Measurements from ENCODE around the gene MLN.
"Not testable (repeated sequence)": the region's sequence is repeated elsewhere in the genome, so short reads cannot be mapped to it uniquely, and the experiment has no call there.

The MLN gene

DNA sequence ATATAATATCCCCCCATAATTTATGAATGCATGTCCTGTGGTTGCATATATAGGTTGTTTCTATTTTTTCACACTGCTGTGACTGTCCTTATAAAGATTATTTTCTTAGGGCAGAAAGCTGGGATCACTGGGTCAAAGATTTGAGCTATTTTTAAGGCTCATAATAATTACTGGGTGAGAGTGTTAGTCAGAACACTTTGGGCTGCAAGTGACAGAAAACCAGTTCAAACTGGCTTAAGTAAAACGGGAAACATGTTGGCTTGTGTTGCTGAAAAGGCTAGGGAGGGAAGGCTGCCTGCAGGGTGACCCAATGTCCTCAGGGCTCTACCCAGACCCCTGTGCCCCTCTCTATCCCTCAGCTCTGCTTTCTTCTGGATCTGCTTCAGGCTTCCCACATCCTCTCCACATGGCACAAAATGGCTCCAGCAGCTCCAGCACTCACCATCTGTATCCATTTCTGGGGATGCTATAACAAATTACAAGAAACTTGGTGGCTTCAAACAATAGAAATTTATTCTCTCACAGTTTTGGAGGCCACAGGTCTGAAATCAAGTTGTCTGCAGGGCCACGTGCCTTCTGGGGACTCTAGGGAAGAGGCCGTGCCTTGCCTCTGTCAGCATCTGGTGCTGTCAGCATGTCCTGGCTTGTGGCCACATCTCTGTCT, 33.1 kb upstream of the MLN start:
- in situ Hi-C loops (cut with MboI; ENCODE audit: low sequenced_read_pairs), result no loop called here

DNA sequence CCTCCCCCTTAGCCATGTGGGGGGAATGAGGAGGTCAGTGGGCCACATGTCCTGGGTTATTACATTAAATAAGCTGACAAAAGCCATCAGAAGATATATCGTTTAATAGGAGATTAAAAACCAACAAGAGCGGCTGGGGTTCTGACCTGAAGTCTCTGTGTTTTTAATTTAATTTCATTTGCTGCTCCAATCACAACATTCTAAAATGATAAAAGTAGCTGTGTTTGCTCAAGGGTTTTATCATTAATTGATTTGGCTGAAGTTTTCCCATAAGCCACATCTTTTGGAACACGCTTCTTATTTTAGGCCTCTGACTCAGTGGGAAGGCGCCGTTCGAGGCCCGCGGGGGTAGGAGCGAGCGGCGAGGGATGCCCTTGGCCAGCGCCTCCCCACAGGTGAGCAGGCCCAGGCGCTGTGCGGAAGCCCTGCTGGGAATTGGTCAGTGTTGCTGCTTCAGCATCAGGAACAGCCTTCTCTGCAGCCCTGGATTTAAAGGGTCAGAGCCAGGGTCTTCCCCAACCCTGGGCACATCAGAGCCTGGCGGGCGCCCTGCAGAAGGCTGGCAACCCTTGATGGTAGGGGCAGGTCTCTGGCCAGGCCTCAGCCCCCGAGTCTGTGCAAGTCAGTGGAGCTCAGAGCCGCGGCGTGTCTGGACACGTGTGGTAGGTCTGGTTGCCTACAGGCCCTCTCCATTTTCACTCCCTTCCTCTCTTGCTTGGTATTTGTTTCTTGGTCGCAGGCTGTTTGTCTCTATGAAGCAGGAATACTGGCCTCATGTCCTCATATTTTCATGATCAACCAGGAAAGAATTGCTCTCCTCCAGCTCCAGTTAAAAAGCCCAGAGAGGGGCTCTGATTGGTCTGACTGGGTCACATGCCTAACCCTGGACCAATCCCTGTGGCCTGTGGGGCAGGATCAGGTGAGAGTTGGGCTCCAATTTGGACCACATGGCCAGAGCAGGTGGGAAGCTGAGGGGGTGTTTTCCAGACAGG, 30.9 kb upstream of the MLN start:
- in situ Hi-C loops (cut with MboI; ENCODE audit: low sequenced_read_pairs), result no loop called here

GRCh38 chr6:33833599-33833998, 29.8 kb upstream of the MLN start:
- in situ Hi-C loops (cut with MboI; ENCODE audit: low sequenced_read_pairs), result no loop called here

GRCh38 chr6:33832831-33833230, 29.0 kb upstream of the MLN start:
- in situ Hi-C loops (cut with MboI; ENCODE audit: low sequenced_read_pairs), result not testable (repeated sequence)

DNA sequence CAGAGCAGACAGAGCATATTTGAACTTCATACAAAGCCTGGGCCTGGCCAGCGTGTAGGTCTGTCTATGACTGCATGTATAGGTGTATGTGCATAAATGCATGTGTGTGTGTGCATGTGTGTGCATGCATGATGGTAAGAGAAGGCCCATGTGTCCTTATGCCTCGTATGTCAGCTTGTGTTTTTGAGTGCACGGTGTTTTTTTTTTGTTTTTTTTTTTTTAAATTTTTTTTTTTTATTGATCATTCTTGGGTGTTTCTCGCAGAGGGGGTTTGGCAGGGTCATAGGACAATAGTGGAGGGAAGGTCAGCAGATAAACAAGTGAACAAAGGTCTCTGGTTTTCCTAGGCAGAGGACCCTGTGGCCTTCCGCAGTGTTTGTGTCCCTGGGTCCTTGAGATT, 27.9 kb upstream of the MLN start:
- in situ Hi-C loops (cut with MboI; ENCODE audit: low sequenced_read_pairs), result not testable (repeated sequence)

GRCh38 chr6:33830635-33831240, 26.9 kb upstream of the MLN start:
- in situ Hi-C loops (cut with MboI; ENCODE audit: low sequenced_read_pairs), result no loop called here

- in situ Hi-C loops (cut with MboI; ENCODE audit: low sequenced_read_pairs), result no loop called here
Observed at GRCh38 chr6:33828764-33829731, 25.2 kb upstream of the MLN start.

DNA sequence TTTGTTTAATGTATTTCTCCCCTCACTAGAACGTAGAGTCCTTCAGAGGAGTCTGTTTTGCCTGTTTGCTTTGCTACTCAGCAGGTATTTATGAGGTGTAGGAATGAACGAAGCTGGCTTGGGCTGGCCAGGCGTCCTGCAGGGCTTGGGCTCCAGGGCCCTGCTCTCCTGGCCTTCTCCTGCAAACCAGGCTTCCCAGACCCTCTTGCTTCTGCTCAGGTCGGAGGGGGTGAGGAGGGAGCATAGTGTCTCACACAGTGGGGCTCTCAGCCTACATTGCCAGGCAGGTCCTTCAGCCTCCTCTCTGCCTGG, 24.6 kb upstream of the MLN start:
- in situ Hi-C loops (cut with MboI; ENCODE audit: low sequenced_read_pairs), result no loop called here

DNA sequence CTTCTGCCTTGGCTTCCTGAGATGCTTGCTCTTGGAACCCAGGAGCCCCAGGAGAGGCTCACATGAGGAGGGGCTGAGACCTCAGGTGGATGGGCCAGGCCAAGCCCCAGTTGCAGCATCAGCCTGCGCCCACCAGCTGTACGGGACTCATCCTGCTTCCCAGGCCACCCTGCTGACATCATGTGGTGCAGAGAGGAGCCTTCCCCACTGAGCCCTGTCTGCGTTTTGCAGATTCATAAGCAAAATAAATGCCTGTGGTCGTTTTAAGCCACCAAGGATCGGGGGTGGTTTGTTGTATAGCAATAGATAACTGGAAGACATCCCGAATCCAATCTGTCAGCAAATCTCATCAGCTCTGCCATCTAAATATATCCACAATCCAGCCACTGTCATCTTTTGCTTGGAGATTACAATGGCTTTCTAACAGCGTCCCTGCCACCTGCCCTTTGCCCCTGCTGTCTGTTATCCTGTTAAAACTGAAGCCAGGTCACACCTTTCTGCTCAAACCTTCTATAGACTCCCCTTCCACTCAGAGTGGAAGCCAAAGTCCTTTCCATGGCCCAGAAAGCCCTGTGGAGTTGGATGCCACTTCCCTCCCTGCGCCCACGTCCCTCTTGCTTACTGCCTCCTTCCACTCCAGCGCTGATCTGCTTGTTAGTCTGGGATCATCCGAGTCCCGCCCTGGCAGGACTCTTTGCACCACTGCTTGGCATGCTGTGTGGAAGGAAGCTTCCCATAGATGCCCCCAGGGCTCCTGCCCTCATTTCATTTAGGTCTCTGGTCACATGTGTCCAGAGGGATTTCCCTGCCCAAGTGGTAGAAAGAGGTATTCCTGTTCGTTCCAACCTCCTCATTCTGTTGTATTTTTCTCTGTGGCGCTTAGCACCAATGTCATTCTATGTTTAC, 24.0 kb upstream of the MLN start:
- in situ Hi-C loops (cut with MboI; ENCODE audit: low sequenced_read_pairs), result no loop called here

DNA sequence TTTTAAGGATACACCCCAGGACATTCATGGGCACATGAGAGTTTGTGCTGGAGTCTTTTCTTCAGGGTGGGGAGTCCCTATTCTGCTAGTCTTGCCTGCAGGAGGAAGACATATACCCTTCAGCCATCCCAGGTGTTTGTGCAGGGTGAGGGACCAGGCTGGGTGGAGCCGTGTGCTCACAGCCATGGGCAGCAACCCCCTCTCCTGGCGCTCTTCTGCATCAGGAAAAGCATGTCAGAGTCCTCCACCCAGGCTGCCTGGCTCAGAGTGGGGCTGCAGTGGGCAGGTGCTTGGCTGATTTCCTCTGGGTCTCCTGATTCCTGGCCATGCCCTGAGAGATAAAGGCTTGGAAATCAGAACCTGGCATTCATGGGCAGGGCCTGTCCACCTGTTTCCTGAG, 22.7 kb upstream of the MLN start:
- in situ Hi-C loops (cut with MboI; ENCODE audit: low sequenced_read_pairs), result no loop called here

DNA sequence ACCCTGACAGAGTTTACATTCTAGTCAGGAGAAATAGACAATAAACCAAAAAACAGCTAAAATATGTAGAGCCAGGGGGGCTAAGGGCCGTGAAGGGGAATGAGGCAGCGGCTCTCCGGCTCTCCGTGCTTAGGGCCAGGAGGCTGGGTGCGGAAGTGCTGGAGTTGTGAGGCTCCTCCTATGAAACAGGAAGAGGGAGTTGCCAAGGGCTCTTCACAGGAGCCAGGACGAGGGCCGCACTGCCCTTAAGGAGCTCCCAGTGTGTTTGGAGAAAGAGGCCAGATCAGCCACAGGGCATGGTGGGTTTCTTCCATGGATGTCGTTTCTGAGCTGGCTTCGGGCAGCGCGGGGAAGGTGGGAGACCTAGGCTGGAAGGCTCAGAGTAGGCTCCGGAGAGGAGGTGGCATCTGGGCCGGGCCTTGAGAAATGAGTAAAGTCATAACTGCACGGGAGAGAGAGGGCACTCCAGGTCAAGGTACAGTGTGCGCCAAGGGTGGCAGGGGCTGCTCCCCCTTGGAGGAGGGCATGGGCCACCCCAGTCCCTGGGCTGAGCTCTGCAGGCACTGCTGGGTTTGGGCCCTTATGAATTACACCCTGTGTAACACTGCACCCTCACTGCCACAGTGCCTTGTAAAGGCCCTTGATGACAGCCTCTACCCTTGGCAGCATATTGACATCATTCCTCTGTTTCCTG, 20.8 kb upstream of the MLN start:
- in situ Hi-C loops (cut with MboI; ENCODE audit: low sequenced_read_pairs), result no loop called here

GRCh38 chr6:33823806-33824205, 20.0 kb upstream of the MLN start:
- in situ Hi-C loops (cut with MboI; ENCODE audit: low sequenced_read_pairs), result no loop called here

DNA sequence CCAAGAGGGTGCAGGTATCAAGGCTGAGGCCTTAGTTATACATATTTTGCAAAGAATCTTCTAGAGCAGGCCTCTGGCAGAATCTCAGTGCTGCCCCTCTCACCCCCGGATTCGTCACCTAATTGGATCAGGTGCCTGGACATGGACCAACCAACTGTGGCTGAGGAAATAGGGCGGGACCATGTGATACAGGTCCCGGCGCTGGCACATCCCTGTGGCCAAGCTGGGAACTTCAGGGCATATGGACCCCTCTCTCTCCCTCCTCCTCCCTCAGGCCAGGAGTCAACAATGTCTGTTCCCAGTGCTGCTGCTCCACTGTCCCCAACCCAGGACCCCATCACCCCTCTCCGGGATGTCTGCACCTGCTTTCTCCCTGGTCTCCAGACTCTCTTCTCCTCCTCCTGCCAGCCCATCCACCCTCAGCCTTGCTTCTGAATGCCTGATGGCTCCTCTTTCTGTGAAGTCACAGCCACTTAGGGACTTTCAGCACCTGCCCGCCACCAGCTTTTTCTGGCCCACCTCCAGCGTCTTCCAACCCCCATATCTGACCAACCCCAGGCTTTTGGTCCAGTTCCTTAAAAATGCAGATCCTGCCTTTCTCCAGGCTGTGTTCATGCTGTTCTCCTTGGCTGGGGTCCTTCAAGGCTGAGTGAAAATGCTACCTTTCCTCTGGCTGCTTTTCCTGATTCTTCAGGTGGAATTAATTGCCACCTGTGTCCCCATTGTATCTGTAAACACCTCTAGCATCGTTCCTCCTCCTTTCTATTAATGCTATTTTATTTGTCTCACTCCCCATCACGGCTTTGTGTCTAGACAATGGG, 19.0 kb upstream of the MLN start:
- in situ Hi-C loops (cut with MboI; ENCODE audit: low sequenced_read_pairs), result no loop called here

DNA sequence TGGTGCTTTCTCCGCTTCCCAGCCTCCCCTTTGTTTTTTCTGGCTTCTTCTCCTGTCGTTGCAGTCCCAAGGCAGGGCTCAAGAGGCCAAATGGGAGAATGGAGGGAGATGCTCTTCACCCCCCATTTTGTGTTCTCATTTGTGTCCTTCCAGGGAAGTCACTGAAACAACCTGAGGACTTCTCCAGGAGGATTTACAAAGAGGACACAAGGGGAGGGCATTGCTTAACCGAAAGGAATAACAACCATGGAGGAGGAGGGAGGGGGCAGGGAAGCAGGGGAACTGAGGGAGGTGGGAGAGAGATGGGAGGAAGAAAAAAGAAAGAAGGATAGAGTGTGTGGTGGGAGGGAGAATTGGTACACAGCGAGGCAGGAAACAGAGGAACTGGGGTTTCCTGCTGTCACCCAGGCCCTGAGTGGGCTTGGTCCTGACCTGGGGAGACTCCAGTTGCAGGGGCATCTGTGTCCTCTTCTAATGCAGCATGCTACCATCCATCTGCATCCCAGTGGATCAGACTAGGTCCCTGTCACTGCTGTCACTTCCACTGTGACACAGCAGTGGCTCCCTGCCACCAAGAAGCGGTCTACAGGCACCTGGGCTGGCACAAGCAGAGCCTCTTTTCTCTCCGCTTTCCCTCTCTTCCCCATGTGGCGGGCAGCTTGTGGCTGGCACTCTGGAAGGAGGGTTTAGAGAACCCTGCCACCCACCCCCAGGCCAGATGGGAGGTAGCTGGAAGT, 17.1 kb upstream of the MLN start:
- in situ Hi-C loops (cut with MboI; ENCODE audit: low sequenced_read_pairs), result no loop called here

GRCh38 chr6:33820243-33820642, 16.4 kb upstream of the MLN start:
- in situ Hi-C loops (cut with MboI; ENCODE audit: low sequenced_read_pairs), result no loop called here

GRCh38 chr6:33819021-33819420, 15.2 kb upstream of the MLN start:
- in situ Hi-C loops (cut with MboI; ENCODE audit: low sequenced_read_pairs), result no loop called here

- in situ Hi-C loops (cut with MboI; ENCODE audit: low sequenced_read_pairs), result no loop called here
Observed at GRCh38 chr6:33818293-33818692, 14.5 kb upstream of the MLN start.

DNA sequence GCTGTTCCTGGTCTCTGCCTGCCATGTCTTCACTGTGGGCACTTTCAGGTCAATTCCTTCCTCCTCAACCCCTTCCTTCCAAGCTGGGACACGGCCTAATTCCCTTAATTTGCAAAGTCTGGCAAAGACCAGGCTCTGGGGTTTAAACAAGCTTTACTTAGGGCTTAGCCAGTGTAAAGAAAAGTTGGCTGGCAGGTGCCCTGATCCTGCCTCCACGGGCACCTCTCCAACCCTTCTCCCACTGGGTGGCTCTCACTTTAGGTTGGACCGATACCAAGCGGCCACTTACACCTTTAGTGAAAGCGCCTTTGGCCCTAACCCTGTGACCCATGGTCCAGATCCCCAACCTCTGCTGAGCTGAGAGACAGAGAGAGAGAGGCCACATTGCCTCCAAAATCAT, 13.7 kb upstream of the MLN start:
- in situ Hi-C loops (cut with MboI; ENCODE audit: low sequenced_read_pairs), result no loop called here
